ENCODE measurements around the gene BRICD5.

- TF ChIP-seq EZH2 (IDR thresholded peaks at IDR 0.05; ENCODE audit: borderline replicate concordance) (no peak), CTCF (IDR thresholded peaks at IDR 0.05; ENCODE audit: poor library complexity) (no peak), EZH2phosphoT487 (IDR thresholded peaks at IDR 0.05; ENCODE audit: low read depth, severe bottlenecking, unreplicated experiment) (no peak)
Measured at GRCh38 chr16:2166263-2167067, 44.2 kb downstream of the BRICD5 start.
